Hepatocyte (in vitro differentiated cells): ENCODE results near the gene MEAF6.

Experiments
- CTCF ChIP-seq: fragments of 200-600 bp; sonication (generic); IDR thresholded peaks from 2 replicates; pipeline ENCODE4 v1.5.1; 2016; ENCODE audit warnings: antibody characterized with exemption, mild to moderate bottlenecking; ENCODE audit not compliant: poor library complexity
- EZH2phosphoT487 ChIP-seq: fragments of 200-600 bp; sonication (generic); IDR thresholded peaks from one replicate; pipeline ENCODE4 v1.6.1; 2018; ENCODE audit warnings: antibody characterized with exemption, mild to moderate bottlenecking, low read depth, moderate library complexity; ENCODE audit not compliant: unreplicated experiment, severe bottlenecking

- TF ChIP-seq CTCF: no peak
- no peak for TF ChIP-seq EZH2phosphoT487
These were observed 12.5 kb downstream of the MEAF6 start for GRCh38 chr1:37502104-37502503.
